22Rv1 (cell line): ENCODE measurements around the gene SLFN5.
"Not testable (repeated sequence)": the region's sequence is repeated elsewhere in the genome, so short reads cannot be mapped to it uniquely, and the experiment has no call there.

ENCODE experiments used
- CTCF ChIP-seq: fragments of 450-650 bp; IDR thresholded peaks from 2 replicates; pipeline ENCODE4 v1.5.1; 2017; ENCODE audit warnings: mild to moderate bottlenecking
- ZFX ChIP-seq: fragments of 450-650 bp; IDR thresholded peaks from 2 replicates; pipeline ENCODE4 v1.6.1; 2017; ENCODE audit warnings: antibody characterized with exemption, borderline replicate concordance

- not testable (repeated sequence) for TF ChIP-seq CTCF, ZFX
Observed at GRCh38 chr17:35309345-35309744, 66.5 kb downstream of the SLFN5 start.
